GM20000 (cell line): ENCODE data around the gene NUBP1.

Experiments
- DNase-seq: peaks from one replicate; pipeline ENCODE4 v3.0.0; 2012; ENCODE audit warnings: low spot score
- TF ChIP-seq, protein P1 (sequence below): IDR thresholded peaks from 2 replicates; pipeline ENCODE4 v1.5.1; 2012; ENCODE audit warnings: mild to moderate bottlenecking, control low read depth; ENCODE audit errors: extremely low read depth, missing control alignments

The NUBP1 gene

GRCh38 chr16:10808850-10809249, 65.2 kb downstream of the NUBP1 start:
- TF ChIP-seq, protein P1, sequence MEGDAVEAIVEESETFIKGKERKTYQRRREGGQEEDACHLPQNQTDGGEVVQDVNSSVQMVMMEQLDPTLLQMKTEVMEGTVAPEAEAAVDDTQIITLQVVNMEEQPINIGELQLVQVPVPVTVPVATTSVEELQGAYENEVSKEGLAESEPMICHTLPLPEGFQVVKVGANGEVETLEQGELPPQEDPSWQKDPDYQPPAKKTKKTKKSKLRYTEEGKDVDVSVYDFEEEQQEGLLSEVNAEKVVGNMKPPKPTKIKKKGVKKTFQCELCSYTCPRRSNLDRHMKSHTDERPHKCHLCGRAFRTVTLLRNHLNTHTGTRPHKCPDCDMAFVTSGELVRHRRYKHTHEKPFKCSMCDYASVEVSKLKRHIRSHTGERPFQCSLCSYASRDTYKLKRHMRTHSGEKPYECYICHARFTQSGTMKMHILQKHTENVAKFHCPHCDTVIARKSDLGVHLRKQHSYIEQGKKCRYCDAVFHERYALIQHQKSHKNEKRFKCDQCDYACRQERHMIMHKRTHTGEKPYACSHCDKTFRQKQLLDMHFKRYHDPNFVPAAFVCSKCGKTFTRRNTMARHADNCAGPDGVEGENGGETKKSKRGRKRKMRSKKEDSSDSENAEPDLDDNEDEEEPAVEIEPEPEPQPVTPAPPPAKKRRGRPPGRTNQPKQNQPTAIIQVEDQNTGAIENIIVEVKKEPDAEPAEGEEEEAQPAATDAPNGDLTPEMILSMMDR, result no peak
- no peak for DNase-seq

DNA sequence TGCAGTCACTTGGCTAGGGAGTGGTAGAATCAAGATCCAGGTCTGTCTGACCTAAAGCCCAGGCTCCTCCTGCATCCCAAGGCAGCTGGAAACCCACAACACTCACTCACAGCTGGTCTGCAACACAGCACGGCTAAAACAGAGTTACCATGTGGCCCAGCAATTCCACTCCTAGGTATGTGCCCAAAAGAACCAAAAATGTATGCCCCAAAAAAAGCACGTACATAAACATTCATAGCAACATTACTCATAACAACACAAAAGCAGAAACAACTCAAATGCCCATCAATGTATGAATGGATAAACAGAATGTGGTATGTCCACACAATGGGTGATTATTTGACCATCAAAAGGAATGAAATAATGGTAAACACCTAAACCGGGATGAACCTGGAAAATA, 66.1 kb downstream of the NUBP1 start:
- TF ChIP-seq, protein P1, result no peak
- no peak for DNase-seq

DNA sequence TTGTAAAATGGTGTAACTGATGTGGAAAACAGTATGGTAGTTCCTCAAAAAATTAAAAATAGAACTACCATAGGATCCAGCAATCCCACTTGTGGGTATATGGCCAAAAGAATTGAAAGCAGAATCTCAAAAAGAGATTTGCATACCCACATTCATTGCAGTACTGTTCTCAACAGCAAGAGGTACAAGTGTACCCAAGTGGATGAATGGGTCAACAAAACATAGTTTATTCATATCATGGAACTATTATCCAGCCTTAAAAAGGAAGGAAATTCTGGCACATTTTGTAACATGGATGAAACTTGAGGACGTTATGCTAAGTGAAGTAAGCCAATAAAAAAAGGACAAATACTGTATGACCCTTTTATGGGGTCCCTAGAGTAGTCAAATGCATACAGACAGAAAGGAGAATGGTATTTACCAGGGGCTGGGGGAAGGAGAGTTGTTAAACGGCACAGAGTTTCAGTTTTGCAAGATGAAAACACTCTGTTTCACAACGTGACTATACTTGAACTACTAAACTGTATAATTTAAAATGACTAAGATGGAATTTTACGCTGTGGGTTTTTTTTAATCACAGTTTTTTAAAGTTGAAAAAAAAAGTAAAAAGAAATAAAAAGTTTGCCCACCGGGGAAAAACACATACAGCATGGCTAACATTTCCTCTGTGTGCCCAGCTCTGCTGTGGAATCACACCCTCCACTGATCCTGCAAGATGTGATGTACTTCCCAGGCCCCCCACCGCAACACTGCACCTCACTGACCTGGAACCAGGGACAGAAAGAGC, 68.9 kb downstream of the NUBP1 start:
- peak; percentile 65 for DNase-seq
- TF ChIP-seq, protein P1, result no peak

DNA sequence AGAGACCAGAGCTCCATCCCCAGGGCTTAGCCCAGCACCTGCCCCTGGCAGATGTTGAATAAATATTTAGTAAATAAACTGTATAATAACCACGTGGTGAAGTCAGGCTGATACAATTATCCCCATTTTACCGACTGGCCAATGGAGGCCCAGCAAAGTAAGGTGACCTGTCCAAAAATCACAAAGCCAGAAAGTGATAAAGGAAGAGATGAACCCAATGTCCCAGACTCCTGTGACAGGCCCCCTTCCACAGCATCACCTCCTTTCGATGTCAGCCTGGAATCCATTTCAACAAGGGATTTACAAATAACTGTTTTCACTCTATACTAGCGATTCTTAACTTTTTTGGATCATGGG, 69.4 kb downstream of the NUBP1 start:
- TF ChIP-seq, protein P1, result no peak

DNA sequence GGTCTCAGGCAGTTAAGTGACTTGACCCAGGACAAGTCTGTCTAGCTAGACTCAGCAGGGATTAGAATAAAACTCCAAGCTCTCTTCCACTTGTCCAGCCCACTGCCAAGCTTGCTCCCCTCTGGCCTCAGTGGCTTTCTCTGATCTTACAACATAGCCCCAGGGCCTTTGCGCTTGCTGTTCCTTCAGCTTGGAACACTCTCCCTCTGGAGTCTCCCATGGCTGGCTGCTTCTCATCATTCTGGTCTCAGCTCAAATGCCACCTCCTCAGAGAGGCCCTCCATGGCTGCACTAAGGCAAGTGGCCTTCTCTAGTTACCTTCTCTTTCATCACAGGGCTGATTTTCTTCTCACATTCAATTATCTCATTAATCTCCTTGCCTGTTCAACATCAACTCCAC, 73.9 kb downstream of the NUBP1 start:
- TF ChIP-seq, protein P1, result no peak
- DNase-seq, result no peak

More for the DNA sequence above, 69.4 kb downstream of the NUBP1 start:
- no peak for DNase-seq

GRCh38 chr16:10817963-10818941, 74.6 kb downstream of the NUBP1 start, which contains the start of gene TVP23A:
TVP23A (minus strand) TSS chr16:10818794; CDS start chr16:10818493, 301 bp downstream.
- TF ChIP-seq, protein P1, result no peak
- DNase-seq, result no peak
